Measurements from ENCODE around the gene ILK. TPM values are rescaled to one million over a fixed set of nuclear protein-coding genes. Genes with fewer than 3 reads are reported as not detected.

The ILK gene
- total RNA-seq, 1 donor from 2014 or later = 128 TPM

DNA sequence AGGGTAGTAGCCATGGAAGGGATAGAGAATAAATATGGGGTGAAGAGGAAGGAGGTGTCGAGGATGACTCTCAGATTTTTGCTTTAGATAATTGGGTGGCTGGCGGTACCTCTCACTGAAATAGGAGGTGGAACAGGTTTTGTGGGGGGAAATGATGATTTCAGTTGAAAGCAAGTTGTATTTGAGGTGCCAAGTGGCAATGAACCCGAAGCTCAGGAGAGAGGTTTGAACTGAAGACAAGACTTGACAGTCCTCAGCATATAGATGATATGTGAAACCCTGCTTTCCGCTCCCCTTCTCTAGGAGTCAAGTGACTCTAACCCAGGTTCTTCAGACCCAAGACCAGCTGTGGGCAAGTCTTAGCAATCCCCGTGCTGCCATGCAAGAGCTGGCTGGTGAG, 33.9 kb upstream of the ILK start:
- H3K4me1 Mint-ChIP-seq = no peaks in the 10 kb centered on the region
- H3K4me3 Mint-ChIP-seq = no peak overlapping the region
- ChIA-PET CTCF (no interaction called here), POLR2A (no interaction called here)
- peaks cover 6% of the 10 kb centered on the region for H3K36me3 Mint-ChIP-seq (ENCODE audit: low read depth)
- intact Hi-C loops (cut with micrococcal nuclease) = no loop called here
- DNase-seq (no peak), ATAC-seq (ENCODE audit: low read depth) (no peak)
- H3K27ac Mint-ChIP-seq = no peak overlapping the region
- no peaks in the 10 kb centered on the region for H3K27me3 Mint-ChIP-seq
- no peaks in the 10 kb centered on the region for H3K9me3 Mint-ChIP-seq
- TF ChIP-seq CTCF (IDR thresholded peaks at IDR 0.05) = no peak

- no peak overlapping the region for H3K4me3 Mint-ChIP-seq
- no peak for ATAC-seq (ENCODE audit: low read depth)
- ChIA-PET POLR2A (no interaction called here), CTCF (no interaction called here)
- peaks cover 3% of the 10 kb centered on the region for H3K36me3 Mint-ChIP-seq (ENCODE audit: low read depth)
- H3K27me3 Mint-ChIP-seq = no peaks in the 10 kb centered on the region
- no peak for DNase-seq
- no peak overlapping the region for H3K27ac Mint-ChIP-seq
- intact Hi-C loops (cut with micrococcal nuclease) = no loop called here
- H3K9me3 Mint-ChIP-seq = no peaks in the 10 kb centered on the region
- TF ChIP-seq CTCF (IDR thresholded peaks at IDR 0.05) = no peak
- no peaks in the 10 kb centered on the region for H3K4me1 Mint-ChIP-seq
Observed at GRCh38 chr11:6570691-6571427, 32.7 kb upstream of the ILK start.

DNA sequence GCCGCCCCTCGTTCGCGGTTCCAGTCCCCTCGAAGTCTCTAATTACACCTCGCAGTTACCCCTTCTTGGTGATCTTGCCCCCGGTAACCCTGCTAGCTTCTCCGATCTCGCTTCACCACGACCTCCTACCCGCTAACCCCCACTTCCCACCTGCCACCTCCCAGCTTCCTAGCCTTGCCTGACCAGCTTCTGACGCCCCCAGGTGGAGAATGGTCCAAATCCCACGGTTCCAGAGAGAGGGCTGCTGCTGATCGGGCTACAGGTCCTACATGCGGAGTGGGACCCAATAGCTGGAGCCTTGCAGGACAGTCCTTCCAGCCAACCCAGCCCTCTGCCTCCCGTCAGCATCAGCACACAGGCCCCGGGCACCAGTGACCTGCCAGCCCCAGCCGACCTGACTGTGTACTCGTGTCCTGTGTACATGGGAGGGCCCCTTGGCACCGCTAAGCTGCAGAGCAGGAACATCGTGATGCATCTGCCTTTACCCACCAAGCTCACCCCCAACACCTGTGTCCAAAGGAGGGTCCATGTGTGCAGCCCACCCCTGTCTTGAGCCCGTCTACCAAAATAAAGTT, 32.1 kb upstream of the ILK start:
- Mint-ChIP-seq H3K27me3 (no peaks in the 10 kb centered on the region), H3K4me3 (no peak overlapping the region), H3K9me3 (no peaks in the 10 kb centered on the region), H3K4me1 (no peaks in the 10 kb centered on the region), H3K36me3 (ENCODE audit: low read depth) (peaks cover 3% of the 10 kb centered on the region), H3K27ac (no peak overlapping the region)
- ChIA-PET CTCF (no interaction called here), POLR2A (no interaction called here)
- ATAC-seq (ENCODE audit: low read depth) (no peak), DNase-seq (no peak)
- TF ChIP-seq CTCF (IDR thresholded peaks at IDR 0.05) = no peak
- intact Hi-C loops (cut with micrococcal nuclease) = no loop called here

DNA sequence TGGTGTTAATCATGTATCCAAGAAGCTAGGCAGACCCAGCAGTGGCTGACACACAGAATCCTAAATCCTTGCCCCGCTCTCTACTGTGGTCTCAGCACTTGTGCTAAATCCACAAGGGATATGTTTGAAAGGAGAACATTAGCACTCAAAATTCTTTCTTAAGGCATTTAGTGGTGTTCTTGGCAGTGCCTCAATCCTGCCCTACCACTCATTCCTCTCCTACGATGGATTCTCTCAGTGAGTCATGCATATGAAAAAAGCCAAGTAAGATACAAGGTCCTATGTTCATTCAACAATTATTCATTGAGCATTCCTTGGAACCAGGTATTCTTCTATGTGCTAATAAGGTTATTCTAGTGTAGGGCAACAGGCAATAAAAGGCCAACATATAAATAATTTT, 31.4 kb upstream of the ILK start:
- ATAC-seq (ENCODE audit: low read depth) (no peak), DNase-seq (no peak)
- TF ChIP-seq CTCF (IDR thresholded peaks at IDR 0.05) = no peak
- ChIA-PET CTCF (no interaction called here), POLR2A (no interaction called here)
- intact Hi-C loops (cut with micrococcal nuclease) = no loop called here
- Mint-ChIP-seq H3K4me1 (no peaks in the 10 kb centered on the region), H3K27me3 (no peaks in the 10 kb centered on the region), H3K9me3 (no peaks in the 10 kb centered on the region), H3K4me3 (no peak overlapping the region), H3K36me3 (ENCODE audit: low read depth) (peaks cover 3% of the 10 kb centered on the region), H3K27ac (no peak overlapping the region)

- intact Hi-C loops (cut with micrococcal nuclease) = no loop called here
- H3K4me3 Mint-ChIP-seq = no peak overlapping the region
- H3K4me1 Mint-ChIP-seq = no peaks in the 10 kb centered on the region
- DNase-seq = no peak
- H3K9me3 Mint-ChIP-seq = no peaks in the 10 kb centered on the region
- peaks cover 1% of the 10 kb centered on the region for H3K36me3 Mint-ChIP-seq (ENCODE audit: low read depth)
- H3K27me3 Mint-ChIP-seq = no peaks in the 10 kb centered on the region
- no peak for TF ChIP-seq CTCF (IDR thresholded peaks at IDR 0.05)
- POLR2A ChIA-PET = no interaction called here
- CTCF ChIA-PET = no interaction called here
- ATAC-seq (ENCODE audit: low read depth) = no peak
- H3K27ac Mint-ChIP-seq = no peak overlapping the region
Observed at GRCh38 chr11:6574816-6575715, 28.5 kb upstream of the ILK start.

All from activated B cell treated with CpG ODN at 0.5 μM for 24 hours (primary cell).